Measurements from ENCODE around the gene SAG.

SAG gene

DNA sequence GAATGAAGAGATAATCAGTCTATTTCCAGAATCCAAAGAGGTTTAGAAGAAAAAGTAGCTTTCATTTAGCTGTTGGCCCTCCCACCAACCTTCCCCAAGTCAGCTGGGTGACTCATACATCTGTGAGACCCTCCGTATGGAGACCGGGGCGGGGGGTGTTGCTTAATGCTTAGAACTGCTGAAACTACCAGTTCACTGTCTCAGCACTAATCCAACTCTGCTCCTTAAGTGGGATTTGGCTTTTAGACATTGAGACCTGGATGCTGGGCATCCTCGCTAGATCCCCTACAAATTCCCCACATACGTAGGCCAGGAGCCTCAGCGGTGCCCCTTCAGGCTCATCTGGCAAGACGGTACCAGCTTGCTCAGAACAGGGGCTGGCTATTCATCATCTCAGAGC, at the start of gene SAG:
TSS of gene SAG (plus strand) at position 252 of the 400 bp plus-strand sequence. CDS start 1,374 bp downstream, outside the sequence.
- DNase-seq, result no peak

GRCh38 chr2:233258211-233258610, 49.4 kb upstream of the SAG start:
- DNase-seq, result no peak

DNA sequence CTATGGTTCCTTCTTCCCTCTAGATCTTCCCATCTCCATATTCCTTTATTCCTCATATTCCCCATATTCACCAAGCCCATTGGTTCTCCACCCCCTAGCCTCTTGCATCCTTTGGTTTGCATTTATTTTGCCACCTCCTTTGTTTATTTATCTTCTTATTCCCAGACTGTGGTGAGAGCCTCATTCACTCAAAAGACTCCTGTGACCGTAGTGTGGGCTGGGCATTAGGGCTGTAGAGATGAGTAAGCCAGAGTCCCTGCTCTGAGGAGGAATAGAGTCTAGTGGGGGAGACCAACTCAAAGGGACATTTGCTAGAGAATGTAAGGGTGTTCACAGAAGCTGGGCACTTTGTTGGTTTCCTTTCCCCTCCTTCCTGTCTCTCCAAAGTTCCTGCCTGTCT, 47.9 kb upstream of the SAG start:
- no peak for DNase-seq

GRCh38 chr2:233260661-233261060, 47.0 kb upstream of the SAG start:
- no peak for DNase-seq

GRCh38 chr2:233261819-233262555, 45.6 kb upstream of the SAG start:
- no peak for DNase-seq

DNA sequence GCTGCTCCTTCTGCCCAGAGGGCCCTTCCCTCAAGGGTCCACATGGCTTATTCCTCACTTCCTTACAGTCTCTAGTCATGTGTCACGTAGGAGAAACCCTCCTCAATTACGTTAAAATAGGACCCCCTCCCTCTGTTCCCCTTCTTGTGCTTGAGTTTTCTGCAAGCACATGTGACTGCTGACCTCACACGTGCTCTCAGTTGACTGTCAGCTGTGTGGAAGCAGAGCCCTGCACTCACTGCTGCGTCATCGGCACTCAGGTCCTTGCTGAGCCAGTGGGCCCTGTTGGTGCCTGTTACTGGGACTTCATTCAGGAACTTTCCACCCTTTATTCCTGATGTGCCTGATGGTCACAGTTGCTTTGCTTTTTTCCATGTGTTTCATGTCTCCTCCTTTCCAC, 45.1 kb upstream of the SAG start:
- no peak for DNase-seq

- DNase-seq, result no peak
Observed at GRCh38 chr2:233263045-233263570, 44.5 kb upstream of the SAG start.

- no peak for DNase-seq
Observed at GRCh38 chr2:233264667-233265066, 42.9 kb upstream of the SAG start.

DNA sequence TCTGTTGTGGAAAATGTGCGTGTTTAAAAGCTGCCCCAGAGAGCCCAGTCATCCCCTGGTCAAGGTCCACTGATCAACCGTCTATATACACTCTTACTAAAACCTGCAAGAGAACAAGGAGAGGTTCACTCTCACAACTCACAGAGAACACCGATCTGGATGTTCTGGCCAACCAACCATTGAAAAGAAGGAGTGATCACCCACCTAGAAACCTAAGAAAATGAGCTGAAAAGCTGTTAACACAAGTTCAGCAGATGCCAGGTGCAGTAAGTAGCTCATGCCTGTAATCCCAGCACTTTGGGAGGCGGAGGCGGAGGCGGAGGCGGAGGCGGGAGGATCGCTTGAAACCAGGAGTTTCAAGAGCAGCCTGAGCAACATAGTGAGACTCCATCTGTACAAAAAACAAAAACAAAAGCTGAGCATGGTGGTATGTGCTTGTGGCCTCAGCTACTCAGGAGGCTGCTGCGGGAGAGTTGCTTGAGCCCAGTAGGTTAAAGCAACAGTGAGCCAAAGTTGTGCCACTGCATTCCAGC, 41.7 kb upstream of the SAG start:
- DNase-seq, result no peak

GRCh38 chr2:233266481-233266880, 41.1 kb upstream of the SAG start:
- DNase-seq, result no peak

- DNase-seq, result no peak
Observed at GRCh38 chr2:233267516-233268245, 39.9 kb upstream of the SAG start.

DNA sequence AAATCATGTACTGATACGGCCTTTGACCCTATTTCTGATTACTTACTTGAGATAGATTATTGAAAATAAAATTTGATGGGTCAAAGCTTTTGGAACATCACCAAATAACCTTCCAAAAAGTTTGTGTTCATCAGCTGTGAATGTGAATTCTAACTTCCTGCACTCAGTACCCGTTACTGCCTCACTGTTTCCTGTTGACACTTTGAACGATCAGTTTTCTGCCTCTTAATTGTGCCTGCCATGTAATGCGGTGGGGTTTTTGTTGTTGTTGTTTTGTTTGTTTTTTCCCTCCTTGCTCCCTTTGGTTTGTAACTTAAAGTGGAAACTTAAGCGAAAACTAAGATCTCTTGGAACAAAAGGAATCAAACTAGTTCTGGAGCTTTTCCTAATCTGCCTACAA, 37.2 kb upstream of the SAG start:
- no peak for DNase-seq

GRCh38 chr2:233270951-233271350, 36.7 kb upstream of the SAG start:
- no peak for DNase-seq

- DNase-seq, result no peak
Observed at GRCh38 chr2:233271693-233272092, 35.9 kb upstream of the SAG start.

- no peak for DNase-seq
Observed at GRCh38 chr2:233273120-233273519, 34.5 kb upstream of the SAG start.

DNA sequence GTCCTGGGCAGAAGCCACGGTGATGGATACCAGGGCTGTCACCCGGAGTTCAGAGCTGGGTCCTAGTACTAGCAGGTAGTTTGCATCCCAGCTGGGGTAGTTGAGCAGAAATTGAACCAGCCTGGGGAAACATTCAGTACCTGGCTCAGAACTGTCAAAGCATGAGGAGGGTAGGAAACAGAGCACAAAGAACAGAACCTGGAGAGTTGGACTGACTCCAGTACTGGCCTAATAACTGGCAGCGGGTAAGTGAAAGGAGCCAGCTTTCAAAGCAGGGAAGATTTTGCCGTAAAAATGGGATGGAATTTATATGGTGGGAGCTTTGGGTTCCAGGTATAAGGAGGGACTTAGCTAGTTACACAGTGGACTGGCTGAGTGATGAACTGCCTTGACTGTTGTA, 32.4 kb upstream of the SAG start:
- DNase-seq, result no peak

GRCh38 chr2:233278921-233279320, 28.7 kb upstream of the SAG start:
- DNase-seq, result no peak

- no peak for DNase-seq
Observed at GRCh38 chr2:233280114-233280693, 27.4 kb upstream of the SAG start.

GRCh38 chr2:233281553-233281952, 26.1 kb upstream of the SAG start:
- no peak for DNase-seq

DNA sequence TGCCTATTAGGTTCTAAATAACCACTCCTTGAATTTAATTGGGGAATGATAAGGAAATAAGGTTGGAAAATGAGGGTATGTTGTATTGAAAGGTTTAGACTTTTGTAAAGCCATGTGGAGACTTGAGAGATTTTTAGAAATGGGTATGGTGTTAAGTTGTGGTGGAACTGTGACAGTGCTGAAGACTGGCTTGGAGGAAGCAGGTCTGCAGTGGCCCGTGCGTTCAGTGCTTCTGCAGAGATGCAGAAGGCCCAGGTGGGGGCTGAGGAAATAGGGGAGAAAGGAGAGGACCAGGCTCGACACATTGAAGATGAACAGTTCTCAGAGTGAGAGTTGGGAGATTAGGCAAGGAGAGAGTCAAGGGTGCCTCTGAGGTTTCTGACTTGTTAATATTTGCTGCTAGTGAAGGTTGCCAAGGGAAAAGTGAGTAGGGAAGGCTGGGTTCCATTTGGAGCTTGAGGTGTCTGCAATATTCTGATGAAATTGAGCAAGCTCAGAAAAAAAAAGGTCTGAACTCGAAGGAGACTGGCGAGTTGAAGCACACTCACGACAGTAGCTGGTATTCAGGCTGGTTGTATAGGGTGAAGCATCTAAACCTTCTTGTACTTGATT, 25.5 kb upstream of the SAG start:
- DNase-seq, result no peak

DNA sequence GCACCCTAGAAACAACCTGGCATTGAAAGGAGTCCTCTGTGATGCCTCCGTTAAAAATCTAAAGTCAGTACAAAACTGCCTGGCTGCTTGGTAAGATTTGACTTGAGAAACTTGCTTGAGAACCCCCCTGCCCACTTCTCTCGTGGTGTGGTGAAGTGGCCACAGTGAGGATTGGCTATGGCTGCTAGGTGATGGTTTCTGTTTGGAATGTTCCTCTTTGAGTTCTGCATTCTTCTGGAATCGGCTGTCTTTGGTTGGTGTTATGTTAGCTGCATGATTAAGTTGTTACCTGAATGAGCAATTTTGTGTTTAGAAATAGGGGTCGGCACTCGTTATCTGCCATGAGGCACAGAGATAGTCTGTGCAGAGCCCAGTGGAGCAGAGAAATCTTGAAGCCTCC, 21.7 kb upstream of the SAG start:
- no peak for DNase-seq

- no peak for DNase-seq
Observed at GRCh38 chr2:233287871-233288270, 19.7 kb upstream of the SAG start.

GRCh38 chr2:233288663-233289062, 19.0 kb upstream of the SAG start:
- no peak for DNase-seq

All from DMS79 (cell line).